ENCODE data around the gene ARV1. TPM values are rescaled to one million over a fixed set of nuclear protein-coding genes. Genes with fewer than 3 reads are reported as not detected.
"Not testable (repeated sequence)": the region's sequence is repeated elsewhere in the genome, so short reads cannot be mapped to it uniquely, and the experiment has no call there.

ARV1 gene
- total and polyA plus RNA-seq, 2 donors, result 19.7 to 24.8 TPM

DNA sequence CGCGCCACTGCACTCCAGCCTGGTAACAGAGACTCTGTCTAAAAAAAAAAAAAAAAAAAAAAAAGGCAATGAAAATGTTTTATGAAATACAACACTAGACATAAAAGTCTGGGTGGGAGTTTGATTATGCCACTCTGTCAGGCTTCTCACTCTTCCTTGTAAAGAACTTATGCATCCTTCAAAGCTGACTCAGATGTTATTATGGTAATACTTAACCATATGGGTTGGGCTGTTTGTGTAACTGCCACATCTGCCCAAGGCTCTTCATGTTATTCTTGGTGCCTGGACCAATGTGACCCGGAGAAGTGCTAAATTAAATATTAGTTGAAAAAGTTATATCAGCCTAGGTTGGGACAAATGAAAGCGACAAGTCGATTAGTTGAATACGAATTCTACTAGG, 37.3 kb downstream of the ARV1 start:
- no peak overlapping the region for H3K4me3 ChIP-seq (ENCODE audit: low read depth, low read length)
- no peaks in the 10 kb centered on the region for H3K36me3 ChIP-seq (ENCODE audit: insufficient read depth)
- H3K4me1 ChIP-seq (ENCODE audit: insufficient read depth), result peaks cover 1% of the 10 kb centered on the region
- H3K27ac ChIP-seq (ENCODE audit: low read depth), result no peak overlapping the region
- no peak for DNase-seq (ENCODE audit: extremely low spot score)
- WGBS, result 96% methylated on average over 6 of the region's 6 CpGs

DNA sequence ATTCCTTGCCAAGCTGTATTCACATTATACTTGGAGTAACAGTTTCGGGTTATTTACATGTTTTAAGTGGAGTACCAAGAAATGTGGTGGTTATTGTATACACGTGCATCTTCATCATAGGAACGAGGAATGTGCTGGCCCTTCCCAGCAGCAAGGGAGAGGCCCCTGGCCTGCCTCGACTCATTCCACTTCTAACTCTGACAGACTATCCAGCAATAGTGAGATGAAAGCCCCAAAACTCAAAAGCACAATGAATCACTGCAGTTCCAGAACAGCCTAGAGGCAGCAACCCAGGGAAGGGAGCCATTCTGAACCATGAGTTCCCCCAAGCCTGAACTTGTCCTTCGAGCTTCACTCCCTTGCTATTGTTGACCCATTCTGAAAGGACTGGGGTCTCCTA, 38.1 kb downstream of the ARV1 start:
- WGBS, result 87% methylated on average over 5 of the region's 5 CpGs

DNA sequence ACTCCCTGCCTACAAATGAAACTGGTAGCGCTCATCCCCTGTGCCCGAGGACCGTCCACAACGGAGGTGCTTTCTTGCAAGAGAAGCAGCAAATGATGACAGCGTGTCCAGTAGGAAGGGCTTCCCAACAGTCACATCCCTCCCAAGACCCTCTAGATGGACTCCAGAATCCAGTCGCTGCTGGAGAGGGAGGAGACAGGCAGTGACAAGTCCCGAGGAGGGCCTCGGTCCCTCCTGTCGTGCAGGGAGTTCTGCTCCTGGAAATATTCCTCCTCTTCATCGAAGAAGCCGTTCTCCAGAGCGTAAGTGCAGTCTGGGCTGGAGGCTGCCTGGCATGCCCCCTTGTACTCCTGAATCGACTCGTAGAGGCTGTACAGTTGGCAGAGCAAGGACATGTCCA, 40.8 kb downstream of the ARV1 start:
- Histone ChIP-seq H3K4me1 (ENCODE audit: insufficient read depth) (peaks cover 2% of the 10 kb centered on the region), H3K4me3 (ENCODE audit: low read depth, low read length) (no peak overlapping the region), H3K27ac (ENCODE audit: low read depth) (no peak overlapping the region), H3K36me3 (ENCODE audit: insufficient read depth) (no peaks in the 10 kb centered on the region)
- WGBS, result 89% methylated on average over 14 of the region's 14 CpGs
- no peak for DNase-seq (ENCODE audit: extremely low spot score)

More for the DNA sequence above, 38.1 kb downstream of the ARV1 start:
- peaks cover 2% of the 10 kb centered on the region for H3K4me1 ChIP-seq (ENCODE audit: insufficient read depth)
- no peak overlapping the region for H3K4me3 ChIP-seq (ENCODE audit: low read depth, low read length)
- no peak overlapping the region for H3K27ac ChIP-seq (ENCODE audit: low read depth)
- no peak for DNase-seq (ENCODE audit: extremely low spot score)
- H3K36me3 ChIP-seq (ENCODE audit: insufficient read depth), result no peaks in the 10 kb centered on the region

DNA sequence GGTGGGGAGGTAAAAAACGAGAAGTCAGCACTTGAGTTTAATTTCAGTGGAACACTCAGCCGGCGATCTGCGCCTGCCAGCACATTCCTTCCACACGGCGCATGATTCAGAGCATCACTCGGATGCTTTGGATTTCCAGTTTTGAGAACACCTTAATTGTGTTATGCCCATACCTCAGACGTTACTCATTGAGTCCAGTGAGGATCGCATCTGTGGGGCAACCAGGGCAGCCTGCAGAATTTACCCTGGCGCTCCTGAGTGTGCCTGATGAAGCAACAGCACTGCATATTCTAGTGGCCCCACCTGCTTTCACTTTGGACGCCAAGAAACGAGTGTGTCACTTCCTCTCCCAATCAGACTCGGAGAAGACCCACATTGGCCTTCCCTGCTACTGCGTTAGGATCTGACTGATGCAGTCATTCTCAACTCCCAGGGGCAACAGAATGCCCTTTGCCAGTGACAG, 41.3 kb downstream of the ARV1 start:
- no peak for DNase-seq (ENCODE audit: extremely low spot score)
- no peak overlapping the region for H3K4me3 ChIP-seq (ENCODE audit: low read depth, low read length)
- 65% methylated on average over 14 of the region's 14 CpGs for WGBS
- peak overlapping the region; percentile 66 for H3K27ac ChIP-seq (ENCODE audit: low read depth)
- no peaks in the 10 kb centered on the region for H3K36me3 ChIP-seq (ENCODE audit: insufficient read depth)
- peaks cover 2% of the 10 kb centered on the region for H3K4me1 ChIP-seq (ENCODE audit: insufficient read depth)

DNA sequence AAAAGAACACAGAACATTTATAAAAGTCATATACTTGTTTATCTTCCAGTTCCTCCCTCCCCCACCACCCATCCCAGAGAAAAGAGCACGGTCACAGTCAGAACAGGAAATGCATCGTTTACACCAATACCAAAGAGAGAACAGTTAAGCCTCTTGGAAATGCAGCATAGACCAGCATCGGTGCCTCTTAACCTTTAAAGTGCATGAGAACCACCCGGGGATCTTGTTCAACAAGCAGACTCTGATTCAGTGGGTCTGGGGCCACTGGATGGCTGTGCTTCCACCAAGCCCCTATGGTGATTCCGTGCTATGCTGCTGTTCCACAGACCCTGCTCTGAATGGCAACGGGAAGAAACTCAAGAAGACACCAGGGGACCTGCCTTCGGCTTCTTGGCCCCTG, 41.9 kb downstream of the ARV1 start:
- Histone ChIP-seq H3K4me1 (ENCODE audit: insufficient read depth) (peaks cover 2% of the 10 kb centered on the region), H3K27ac (ENCODE audit: low read depth) (no peak overlapping the region), H3K36me3 (ENCODE audit: insufficient read depth) (no peaks in the 10 kb centered on the region), H3K4me3 (ENCODE audit: low read depth, low read length) (no peak overlapping the region)
- 47% methylated on average over 7 of the region's 7 CpGs for WGBS
- DNase-seq (ENCODE audit: extremely low spot score), result no peak

DNA sequence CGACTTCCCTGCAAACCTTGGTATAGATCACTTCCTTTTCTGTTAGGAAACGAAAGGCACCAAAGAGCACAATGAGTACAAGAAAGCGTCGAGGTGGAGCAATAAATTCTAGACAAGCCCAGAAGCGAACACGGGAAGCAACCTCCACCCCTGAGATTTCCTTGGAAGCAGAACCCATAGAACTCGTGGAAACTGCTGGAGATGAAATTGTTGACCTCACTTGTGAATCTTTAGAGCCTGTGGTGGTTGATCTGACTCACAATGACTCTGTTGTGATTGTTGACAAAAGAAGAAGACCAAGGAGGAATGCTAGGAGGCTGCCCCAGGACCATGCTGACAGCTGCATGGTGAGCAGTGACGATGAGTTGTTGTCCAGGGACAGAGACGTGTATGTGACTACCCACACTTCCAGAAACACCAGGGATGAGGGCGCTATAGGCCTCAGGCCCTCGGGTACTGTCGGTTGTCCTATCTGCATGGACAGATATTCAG, 42.7 kb downstream of the ARV1 start:
- DNase-seq (ENCODE audit: extremely low spot score), result no peak
- Histone ChIP-seq H3K36me3 (ENCODE audit: insufficient read depth) (no peaks in the 10 kb centered on the region), H3K27ac (ENCODE audit: low read depth) (no peak overlapping the region), H3K4me1 (ENCODE audit: insufficient read depth) (peaks cover 2% of the 10 kb centered on the region), H3K4me3 (ENCODE audit: low read depth, low read length) (no peak overlapping the region)
- WGBS, result 87% methylated on average over 12 of the region's 12 CpGs

DNA sequence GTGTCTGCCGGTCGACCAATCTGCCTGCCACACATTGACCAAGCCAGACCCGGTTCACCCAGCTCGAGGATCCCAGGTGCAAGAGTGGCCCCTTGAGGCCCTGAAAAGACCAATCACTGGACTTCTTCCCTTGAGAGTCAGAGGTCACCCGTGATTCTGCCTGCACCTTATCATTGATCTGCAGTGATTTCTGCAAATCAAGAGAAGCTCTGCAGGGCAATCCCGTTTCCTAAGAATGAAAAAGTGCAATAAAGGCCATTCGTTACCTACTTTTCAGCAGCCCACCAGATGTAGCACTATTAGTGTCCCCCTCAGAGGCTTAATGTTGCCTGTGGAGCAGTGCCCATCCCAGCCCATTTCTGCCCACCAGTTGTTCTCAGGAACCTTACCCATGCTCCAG, 43.6 kb downstream of the ARV1 start:
- H3K4me1 ChIP-seq (ENCODE audit: insufficient read depth); DNase-seq (ENCODE audit: extremely low spot score); H3K27ac ChIP-seq (ENCODE audit: low read depth); H3K4me3 ChIP-seq (ENCODE audit: low read depth, low read length); H3K36me3 ChIP-seq (ENCODE audit: insufficient read depth): not testable (repeated sequence)
- WGBS, result 90% methylated on average over 7 of the region's 7 CpGs

DNA sequence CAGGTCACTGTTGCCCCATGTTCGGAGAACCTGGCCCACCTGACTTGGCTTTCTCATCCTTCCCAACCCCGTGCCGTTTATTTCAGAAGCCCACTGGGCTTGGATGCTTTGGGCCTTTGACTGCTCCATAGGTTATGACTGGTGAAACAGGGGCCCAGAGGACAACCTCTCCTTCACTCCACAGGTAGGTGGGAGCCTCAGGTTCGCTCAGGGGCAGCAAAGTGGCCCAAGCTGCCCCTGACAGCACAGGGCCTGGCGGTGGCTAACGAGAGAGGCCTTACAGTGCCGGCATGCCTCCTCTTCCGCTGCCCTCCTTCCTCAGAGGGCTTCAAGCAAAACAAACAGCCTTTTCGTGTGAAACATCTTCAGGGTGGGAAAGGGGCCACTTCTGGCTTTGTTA, 44.3 kb downstream of the ARV1 start:
- 84% methylated on average over 9 of the region's 9 CpGs for WGBS
- H3K4me3 ChIP-seq (ENCODE audit: low read depth, low read length), result no peak overlapping the region
- DNase-seq (ENCODE audit: extremely low spot score), result no peak
- H3K4me1 ChIP-seq (ENCODE audit: insufficient read depth), result peaks cover 2% of the 10 kb centered on the region
- H3K27ac ChIP-seq (ENCODE audit: low read depth), result no peak overlapping the region
- H3K36me3 ChIP-seq (ENCODE audit: insufficient read depth), result no peaks in the 10 kb centered on the region

DNA sequence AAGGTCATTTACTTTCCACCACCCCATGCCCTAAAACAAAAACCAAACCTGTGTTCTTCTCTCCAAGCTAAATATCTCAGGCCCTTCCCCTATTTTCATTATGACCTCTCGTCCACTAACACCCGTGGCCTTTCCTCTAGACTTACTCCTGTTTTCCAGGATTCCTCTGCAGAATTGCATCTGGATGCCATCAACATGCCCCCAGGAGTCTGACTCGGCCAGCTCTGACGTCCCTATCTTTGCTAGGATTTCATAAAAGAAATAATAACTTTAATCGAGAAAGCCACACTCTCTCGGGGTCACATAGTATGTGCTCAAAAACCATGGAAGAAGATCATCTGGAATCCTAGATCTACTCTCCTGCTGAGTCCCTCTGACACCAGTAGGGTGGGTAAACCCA, 47.7 kb downstream of the ARV1 start:
- 73% methylated on average over 6 of the region's 6 CpGs for WGBS
- no peak overlapping the region for H3K4me3 ChIP-seq (ENCODE audit: low read depth, low read length)
- DNase-seq (ENCODE audit: extremely low spot score), result no peak
- no peak overlapping the region for H3K27ac ChIP-seq (ENCODE audit: low read depth)
- no peaks in the 10 kb centered on the region for H3K36me3 ChIP-seq (ENCODE audit: insufficient read depth)
- H3K4me1 ChIP-seq (ENCODE audit: insufficient read depth), result peaks cover 2% of the 10 kb centered on the region

DNA sequence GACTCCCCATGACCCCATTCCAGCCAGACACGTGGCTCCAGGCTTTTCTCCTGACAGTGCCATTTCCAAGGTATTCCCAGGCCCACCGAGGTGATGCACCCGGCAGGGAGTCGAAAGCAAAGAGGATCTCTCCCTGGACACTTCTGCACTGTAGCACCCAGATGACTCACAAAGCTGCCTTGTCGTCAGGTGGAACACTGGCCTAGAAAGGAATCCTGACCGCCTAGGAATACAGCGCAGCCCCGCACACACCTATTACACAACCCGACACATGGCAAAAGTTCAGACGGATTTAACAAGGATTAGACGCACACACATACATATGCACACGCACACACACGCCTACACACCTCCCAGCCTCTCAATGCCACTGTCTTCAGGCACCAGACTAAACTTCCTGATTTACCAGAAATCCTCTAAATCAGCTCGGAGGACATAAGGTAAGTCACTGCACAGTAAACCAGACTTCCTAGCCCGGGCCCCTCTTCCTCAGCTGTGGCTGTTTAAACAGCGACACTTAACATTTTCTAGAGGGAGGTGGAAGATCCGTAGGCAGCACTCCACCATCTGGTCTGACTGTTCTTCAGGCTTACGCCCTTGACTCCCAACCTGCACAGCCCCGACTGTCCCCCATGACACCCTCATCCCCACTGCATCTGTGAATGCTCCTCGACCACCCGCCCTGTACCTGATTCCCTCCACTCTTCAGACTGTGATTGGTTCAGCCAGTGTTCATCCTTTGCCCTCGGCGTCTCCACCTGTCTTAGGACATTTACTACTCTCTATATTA, 48.4 kb downstream of the ARV1 start:
- DNase-seq (ENCODE audit: extremely low spot score), result no peak
- H3K4me1 ChIP-seq (ENCODE audit: insufficient read depth), result peaks cover 2% of the 10 kb centered on the region
- WGBS, result 81% methylated on average over 23 of the region's 23 CpGs
- H3K27ac ChIP-seq (ENCODE audit: low read depth), result no peak overlapping the region
- H3K4me3 ChIP-seq (ENCODE audit: low read depth, low read length), result no peak overlapping the region
- H3K36me3 ChIP-seq (ENCODE audit: insufficient read depth), result no peaks in the 10 kb centered on the region

DNA sequence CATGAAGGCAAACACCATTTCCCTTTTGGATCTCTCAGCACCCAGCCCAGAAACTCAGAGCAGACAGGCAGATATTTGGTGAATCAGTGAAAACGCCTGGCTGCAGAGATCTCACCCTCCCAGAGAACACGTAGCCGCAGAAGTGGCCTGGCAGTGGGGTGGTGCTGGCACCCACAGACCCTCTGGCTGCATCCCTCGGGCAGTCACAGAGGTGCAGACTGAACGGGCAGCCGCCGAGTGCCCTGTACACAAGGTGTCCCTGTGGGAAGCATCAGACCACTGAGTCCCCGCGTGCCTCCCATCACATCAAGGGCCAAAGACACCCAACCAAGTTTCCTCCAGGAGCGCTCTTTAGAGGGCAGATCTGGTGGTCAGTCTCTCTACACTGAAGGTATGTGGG, 49.1 kb downstream of the ARV1 start:
- 94% methylated on average over 10 of the region's 10 CpGs for WGBS
- Histone ChIP-seq H3K4me3 (ENCODE audit: low read depth, low read length) (no peak overlapping the region), H3K27ac (ENCODE audit: low read depth) (no peak overlapping the region), H3K36me3 (ENCODE audit: insufficient read depth) (no peaks in the 10 kb centered on the region), H3K4me1 (ENCODE audit: insufficient read depth) (peaks cover 2% of the 10 kb centered on the region)
- no peak for DNase-seq (ENCODE audit: extremely low spot score)

DNA sequence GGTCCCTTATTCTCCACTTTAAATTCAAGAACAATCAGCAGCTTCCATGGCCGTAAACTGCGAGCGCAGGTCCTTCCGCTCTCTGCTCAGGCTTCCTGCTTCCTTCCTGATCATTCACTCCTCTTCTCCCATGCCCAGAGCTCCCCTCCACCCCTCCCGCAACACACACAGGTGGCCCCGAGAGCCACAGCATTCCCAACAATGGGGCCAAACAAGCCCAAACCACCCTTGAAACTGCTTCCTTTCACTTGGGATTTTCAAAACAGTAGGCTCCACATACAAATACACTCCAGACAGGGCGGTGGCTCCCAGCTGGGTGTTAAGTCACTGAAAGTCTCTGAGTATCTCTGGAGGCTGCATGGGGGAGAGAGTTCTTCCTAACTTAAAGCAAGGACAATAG, 49.8 kb downstream of the ARV1 start:
- no peak overlapping the region for H3K4me3 ChIP-seq (ENCODE audit: low read depth, low read length)
- H3K36me3 ChIP-seq (ENCODE audit: insufficient read depth), result no peaks in the 10 kb centered on the region
- no peak for DNase-seq (ENCODE audit: extremely low spot score)
- 82% methylated on average over 7 of the region's 7 CpGs for WGBS
- H3K27ac ChIP-seq (ENCODE audit: low read depth), result no peak overlapping the region
- H3K4me1 ChIP-seq (ENCODE audit: insufficient read depth), result peaks cover 2% of the 10 kb centered on the region

DNA sequence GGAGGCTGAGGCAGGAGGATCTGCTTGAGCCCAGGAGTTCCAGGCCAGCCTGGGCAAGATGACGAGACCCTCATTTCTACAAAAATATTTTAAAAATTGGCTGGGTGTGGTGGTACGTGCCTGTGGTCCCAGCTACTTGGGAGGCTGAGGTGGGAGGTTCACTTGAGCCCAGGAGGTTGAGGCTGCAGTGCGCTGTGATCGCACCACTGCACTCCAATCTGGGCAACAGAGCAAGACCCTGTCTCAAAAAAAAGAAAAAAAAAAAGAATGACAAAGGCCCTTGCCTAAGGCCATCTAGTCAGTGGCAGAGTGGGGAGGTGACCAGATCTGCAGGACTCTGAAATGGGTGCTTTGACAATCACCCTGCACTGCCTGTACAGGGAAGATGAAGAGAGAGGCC, 50.4 kb downstream of the ARV1 start:
- H3K4me3 ChIP-seq (ENCODE audit: low read depth, low read length); H3K27ac ChIP-seq (ENCODE audit: low read depth); H3K4me1 ChIP-seq (ENCODE audit: insufficient read depth); H3K36me3 ChIP-seq (ENCODE audit: insufficient read depth); DNase-seq (ENCODE audit: extremely low spot score): not testable (repeated sequence)
- WGBS, result 96% methylated on average over 4 of the region's 4 CpGs

DNA sequence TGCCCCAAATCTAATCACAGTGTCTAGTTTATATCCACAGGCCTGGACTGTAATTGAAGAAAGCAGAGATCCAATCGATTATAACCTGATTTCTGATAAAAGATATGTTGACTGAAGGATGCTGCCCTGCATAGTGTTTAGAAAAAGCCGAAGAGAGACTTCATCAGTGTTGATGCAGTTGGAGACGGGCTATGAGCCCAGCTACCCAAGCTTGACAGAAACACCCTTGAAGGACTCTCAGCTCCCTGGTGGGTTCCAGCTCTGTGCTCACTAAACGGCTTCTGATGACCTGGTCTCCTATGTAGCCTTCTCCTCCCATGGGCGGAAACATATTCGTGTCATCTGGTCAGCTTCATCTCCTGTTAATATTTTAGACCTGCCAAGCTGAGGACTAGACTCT, 50.9 kb downstream of the ARV1 start:
- H3K4me1 ChIP-seq (ENCODE audit: insufficient read depth), result peaks cover 2% of the 10 kb centered on the region
- 71% methylated on average over 6 of the region's 6 CpGs for WGBS
- no peak for DNase-seq (ENCODE audit: extremely low spot score)
- H3K36me3 ChIP-seq (ENCODE audit: insufficient read depth), result no peaks in the 10 kb centered on the region
- no peak overlapping the region for H3K4me3 ChIP-seq (ENCODE audit: low read depth, low read length)
- no peak overlapping the region for H3K27ac ChIP-seq (ENCODE audit: low read depth)
